OCI-LY7 (cell line): ENCODE data around the gene PDE6D. TPM values are rescaled to one million over a fixed set of nuclear protein-coding genes. Genes with fewer than 3 reads are reported as not detected.

Experiments
- BruUV-seq: library from RNA; stranded (reverse); fragments of 400-500 nt; replicated peaks from 2 replicates; lab custom pipeline; 2021; lab: Mats Ljungman, UMichigan
- CTCF ChIA-PET: fragments of 300-600 bp; sonication (Branson Sonifier 250); formaldehyde crosslinking; loops from one replicate; lab custom pipeline; 2022; ENCODE audit warnings: antibody characterized with exemption; ENCODE audit not compliant: unreplicated experiment; lab: Charles Lee
- POLR2A ChIA-PET: fragments of 300-600 bp; sonication (Branson Sonifier 250); formaldehyde crosslinking; loops from one replicate; lab custom pipeline; 2022; ENCODE audit warnings: antibody characterized with exemption; lab: Charles Lee
- DNase-seq: peaks from one replicate; pipeline ENCODE4 v3.0.0-alpha.2; 2015; ENCODE audit warnings: low spot score
- H2AFZ ChIP-seq: fragments of 200-600 bp; sonication (generic), shearing (Covaris generic); 2 replicates; pipeline ENCODE4 v1.6.1; 2014; ENCODE audit warnings: mild to moderate bottlenecking, antibody characterized with exemption, low read length, moderate library complexity
- H3K27ac ChIP-seq: fragments of 200-600 bp; sonication (generic); 2 replicates; pipeline ENCODE4 v1.5.1; 2014; ENCODE audit warnings: mixed run types, low read depth, mild to moderate bottlenecking, moderate library complexity, low read length, inconsistent platforms; ENCODE audit not compliant: poor library complexity, severe bottlenecking
- H3K36me3 ChIP-seq: fragments of 200-600 bp; sonication (generic); 2 replicates; pipeline ENCODE4 v1.6.1; 2014; ENCODE audit warnings: mild to moderate bottlenecking, antibody characterized with exemption, low read length, moderate library complexity, mixed read lengths; ENCODE audit not compliant: insufficient read depth
- H3K4me1 ChIP-seq: fragments of 200-600 bp; sonication (generic); 2 replicates; pipeline ENCODE4 v1.5.1; 2014; ENCODE audit warnings: mild to moderate bottlenecking, low read length; ENCODE audit not compliant: insufficient read depth, poor library complexity, severe bottlenecking
- H3K4me2 ChIP-seq: fragments of 200-600 bp; sonication (generic); 2 replicates; pipeline ENCODE4 v1.6.1; 2014; ENCODE audit warnings: mild to moderate bottlenecking, low read length
- H3K4me3 ChIP-seq: fragments of 200-600 bp; sonication (generic); 2 replicates; pipeline ENCODE4 v1.5.1; 2014; ENCODE audit warnings: mild to moderate bottlenecking, low read depth, low read length; ENCODE audit not compliant: poor library complexity, severe bottlenecking
- H3K79me2 ChIP-seq: fragments of 200-600 bp; sonication (generic); 2 replicates; pipeline ENCODE4 v1.6.1; 2016; ENCODE audit warnings: low read depth, mild to moderate bottlenecking, low read length, moderate library complexity, mixed read lengths; ENCODE audit not compliant: insufficient read depth
- H3K9me2 ChIP-seq: fragments of 200-600 bp; sonication (generic); 2 replicates; pipeline ENCODE4 v1.6.1; 2016; ENCODE audit warnings: mild to moderate bottlenecking, low read length, mixed read lengths; ENCODE audit not compliant: insufficient read depth
- H3K9me3 ChIP-seq: fragments of 200-600 bp; sonication (generic); 2 replicates; pipeline ENCODE4 v1.6.1; 2014; ENCODE audit warnings: mild to moderate bottlenecking, mixed run types, low read length, mixed read lengths
- H4K20me1 ChIP-seq: fragments of 200-600 bp; sonication (generic); 2 replicates; pipeline ENCODE4 v1.6.1; 2014; ENCODE audit warnings: mild to moderate bottlenecking, antibody characterized with exemption, low read length, moderate library complexity, mixed read lengths; ENCODE audit not compliant: insufficient read depth
- EZH2phosphoT487 ChIP-seq: fragments of 200-600 bp; sonication (generic); IDR thresholded peaks from 2 replicates; pipeline ENCODE4 v1.6.1; 2018; ENCODE audit warnings: low read depth, borderline replicate concordance, mild to moderate bottlenecking, mixed run types, antibody characterized with exemption, low read length, moderate library complexity, mixed read lengths
- intact Hi-C: fragments of 100-400 bp; cut with micrococcal nuclease; formaldehyde crosslinking; loops from one replicate; pipeline ENCODE4 v1.10.0; 2022; ENCODE audit not compliant: unreplicated experiment
- total RNA-seq, 2 experiments: library from RNA; depleted of rRNA in 1 of 2; stranded (reverse); fragments of >200 nt in 1 of 2; shearing (Covaris generic) in 1 of 2; gene quantifications; 2 replicates each; pipeline ENCODE4 v1.2.3, GENCODE V29; 2014 to 2022
- TF ChIP-seq, protein P1 (sequence below): fragments of 200-600 bp; sonication (generic); conservative IDR thresholded peaks from 2 replicates; pipeline ENCODE4 v1.5.1; 2014; ENCODE audit warnings: mild to moderate bottlenecking, antibody characterized with exemption, low read length, moderate library complexity, mixed read lengths

The PDE6D gene
- total RNA-seq, 2 experiments from 2014 or later, result 47.4 to 54.6 TPM

- Histone ChIP-seq H3K27ac (peak overlapping the region; percentile 71), H3K9me2 (no peaks in the 10 kb centered on the region), H2AFZ (peak overlapping the region; percentile 60; the same call in 1 of the 2 replicates), H3K36me3 (no peaks in the 10 kb centered on the region), H3K4me3 (peak overlapping the region; percentile 68), H3K4me2 (peak overlapping the region; percentile 76), H4K20me1 (no peaks in the 10 kb centered on the region), H3K9me3 (no peaks in the 10 kb centered on the region), H3K79me2 (no peaks in the 10 kb centered on the region), H3K4me1 (peaks cover 86% of the 10 kb centered on the region)
- POLR2A ChIA-PET, result interaction anchor here (0.7 to 9.2 kb wide), 9 partner anchors 12 to 519 kb away, joined by 3 to 102 read pairs (median 5); no protein-coding TSS in a partner anchor
- BruUV-seq, result no TSS peak
- intact Hi-C loops, result loop anchor here (1.0 to 2.0 kb wide), 2 partner anchors 22 to 28 kb away; partner anchors contain the start of gene PTMA
- no peak for DNase-seq
- no peak for TF ChIP-seq EZH2phosphoT487
- TF ChIP-seq, protein P1, sequence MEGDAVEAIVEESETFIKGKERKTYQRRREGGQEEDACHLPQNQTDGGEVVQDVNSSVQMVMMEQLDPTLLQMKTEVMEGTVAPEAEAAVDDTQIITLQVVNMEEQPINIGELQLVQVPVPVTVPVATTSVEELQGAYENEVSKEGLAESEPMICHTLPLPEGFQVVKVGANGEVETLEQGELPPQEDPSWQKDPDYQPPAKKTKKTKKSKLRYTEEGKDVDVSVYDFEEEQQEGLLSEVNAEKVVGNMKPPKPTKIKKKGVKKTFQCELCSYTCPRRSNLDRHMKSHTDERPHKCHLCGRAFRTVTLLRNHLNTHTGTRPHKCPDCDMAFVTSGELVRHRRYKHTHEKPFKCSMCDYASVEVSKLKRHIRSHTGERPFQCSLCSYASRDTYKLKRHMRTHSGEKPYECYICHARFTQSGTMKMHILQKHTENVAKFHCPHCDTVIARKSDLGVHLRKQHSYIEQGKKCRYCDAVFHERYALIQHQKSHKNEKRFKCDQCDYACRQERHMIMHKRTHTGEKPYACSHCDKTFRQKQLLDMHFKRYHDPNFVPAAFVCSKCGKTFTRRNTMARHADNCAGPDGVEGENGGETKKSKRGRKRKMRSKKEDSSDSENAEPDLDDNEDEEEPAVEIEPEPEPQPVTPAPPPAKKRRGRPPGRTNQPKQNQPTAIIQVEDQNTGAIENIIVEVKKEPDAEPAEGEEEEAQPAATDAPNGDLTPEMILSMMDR, result no peak
- CTCF ChIA-PET, result interaction anchor here (0.6 to 1.9 kb wide), 9 partner anchors 11 to 75 kb away, joined by 3 to 10 read pairs (median 3); no protein-coding TSS in a partner anchor
Measured at GRCh38 chr2:231686192-231687100, 94.6 kb downstream of the PDE6D start.

- Histone ChIP-seq H3K27ac (peak overlapping the region; percentile 71), H3K36me3 (no peaks in the 10 kb centered on the region), H4K20me1 (no peaks in the 10 kb centered on the region), H3K79me2 (no peaks in the 10 kb centered on the region), H2AFZ (no peak overlapping the region), H3K4me3 (peak overlapping the region; percentile 68), H3K4me2 (peak overlapping the region; percentile 76), H3K9me2 (no peaks in the 10 kb centered on the region), H3K9me3 (no peaks in the 10 kb centered on the region), H3K4me1 (peaks cover 87% of the 10 kb centered on the region)
- TF ChIP-seq, protein P1, result peak; percentile 71
- TF ChIP-seq EZH2phosphoT487, result no peak
- no TSS peak for BruUV-seq
- intact Hi-C loops, result loop anchor here (2.0 kb wide), 1 partner anchor 29 kb away; no protein-coding TSS in a partner anchor
- DNase-seq, result peak; percentile 77
- ChIA-PET CTCF (interaction anchor here (0.6 to 2.1 kb wide), 6 partner anchors 9 to 73 kb away, joined by 3 to 15 read pairs (median 4); no protein-coding TSS in a partner anchor), POLR2A (interaction anchor here (1.2 to 9.2 kb wide), 10 partner anchors 11 to 32 kb away, joined by 3 to 102 read pairs (median 6); partner anchors contain the start of gene PTMA)
Measured at GRCh38 chr2:231685349-231686191, 95.5 kb downstream of the PDE6D start.
